ENCODE data around the gene CRYAB. TPM values are rescaled to one million over a fixed set of nuclear protein-coding genes. Genes with fewer than 3 reads are reported as not detected.
A peak's percentile ranks its signal among the peaks of the same experiment; 100 is the strongest.

Gene CRYAB
- total RNA-seq, 1 experiment from 2014 or later = 1.6 TPM

DNA sequence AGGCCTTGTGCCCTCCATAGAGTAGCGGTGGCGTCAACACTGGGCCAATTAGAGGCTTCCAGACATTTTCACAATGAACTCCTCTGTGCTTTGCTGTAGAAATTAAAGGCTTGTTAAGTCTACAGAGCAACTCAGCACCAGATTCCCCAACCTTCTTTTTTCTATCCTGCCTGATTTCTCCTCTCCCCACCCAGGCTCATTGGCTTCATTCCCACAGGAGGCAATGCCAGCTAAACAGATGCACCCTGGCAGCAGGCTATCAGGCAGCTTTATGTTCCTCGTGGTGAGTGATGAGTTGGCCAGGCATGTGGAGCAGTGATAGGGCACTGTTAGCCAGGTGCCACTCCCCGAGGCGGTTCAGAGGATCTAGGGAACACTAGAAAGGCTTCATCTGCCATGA is 30.4 kb upstream of the CRYAB start:
- H3K36me3 ChIP-seq (ENCODE audit: insufficient read depth, low read length, poor library complexity, severe bottlenecking) = no peaks in the 10 kb centered on the region
- no peak overlapping the region for H3K4me3 ChIP-seq (ENCODE audit: low read depth, low read length, poor library complexity, severe bottlenecking)
- peaks cover 29% of the 10 kb centered on the region for H3K4me1 ChIP-seq (ENCODE audit: insufficient read depth, low read length, poor library complexity, severe bottlenecking)
- no peak for DNase-seq (ENCODE audit: low spot score)
- ChIA-PET CTCF (no interaction called here), POLR2A (ENCODE audit: low non-redundant PET) (no interaction called here)
- no peaks in the 10 kb centered on the region for H3K27me3 ChIP-seq (replicated peaks; ENCODE audit: insufficient read depth, low read depth, low read length, poor library complexity)
- H3K9me3 ChIP-seq (ENCODE audit: low read depth, low read length, poor library complexity, severe bottlenecking) = no peaks in the 10 kb centered on the region
- intact Hi-C loops (cut with micrococcal nuclease; ENCODE audit: unreplicated experiment) = no loop called here
- no peak for TF ChIP-seq EZH2 (IDR thresholded peaks at IDR 0.05; ENCODE audit: borderline replicate concordance, low read depth, low read length, poor library complexity, severe bottlenecking)
- TF ChIP-seq, protein P1, sequence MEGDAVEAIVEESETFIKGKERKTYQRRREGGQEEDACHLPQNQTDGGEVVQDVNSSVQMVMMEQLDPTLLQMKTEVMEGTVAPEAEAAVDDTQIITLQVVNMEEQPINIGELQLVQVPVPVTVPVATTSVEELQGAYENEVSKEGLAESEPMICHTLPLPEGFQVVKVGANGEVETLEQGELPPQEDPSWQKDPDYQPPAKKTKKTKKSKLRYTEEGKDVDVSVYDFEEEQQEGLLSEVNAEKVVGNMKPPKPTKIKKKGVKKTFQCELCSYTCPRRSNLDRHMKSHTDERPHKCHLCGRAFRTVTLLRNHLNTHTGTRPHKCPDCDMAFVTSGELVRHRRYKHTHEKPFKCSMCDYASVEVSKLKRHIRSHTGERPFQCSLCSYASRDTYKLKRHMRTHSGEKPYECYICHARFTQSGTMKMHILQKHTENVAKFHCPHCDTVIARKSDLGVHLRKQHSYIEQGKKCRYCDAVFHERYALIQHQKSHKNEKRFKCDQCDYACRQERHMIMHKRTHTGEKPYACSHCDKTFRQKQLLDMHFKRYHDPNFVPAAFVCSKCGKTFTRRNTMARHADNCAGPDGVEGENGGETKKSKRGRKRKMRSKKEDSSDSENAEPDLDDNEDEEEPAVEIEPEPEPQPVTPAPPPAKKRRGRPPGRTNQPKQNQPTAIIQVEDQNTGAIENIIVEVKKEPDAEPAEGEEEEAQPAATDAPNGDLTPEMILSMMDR (conservative IDR thresholded peaks at IDR 0.05; ENCODE audit: low read depth, low read length) = no peak
- H3K27ac ChIP-seq (ENCODE audit: low read depth, low read length, poor library complexity, severe bottlenecking) = no peak overlapping the region
- BruUV-seq (replicated peaks) = no TSS peak

DNA sequence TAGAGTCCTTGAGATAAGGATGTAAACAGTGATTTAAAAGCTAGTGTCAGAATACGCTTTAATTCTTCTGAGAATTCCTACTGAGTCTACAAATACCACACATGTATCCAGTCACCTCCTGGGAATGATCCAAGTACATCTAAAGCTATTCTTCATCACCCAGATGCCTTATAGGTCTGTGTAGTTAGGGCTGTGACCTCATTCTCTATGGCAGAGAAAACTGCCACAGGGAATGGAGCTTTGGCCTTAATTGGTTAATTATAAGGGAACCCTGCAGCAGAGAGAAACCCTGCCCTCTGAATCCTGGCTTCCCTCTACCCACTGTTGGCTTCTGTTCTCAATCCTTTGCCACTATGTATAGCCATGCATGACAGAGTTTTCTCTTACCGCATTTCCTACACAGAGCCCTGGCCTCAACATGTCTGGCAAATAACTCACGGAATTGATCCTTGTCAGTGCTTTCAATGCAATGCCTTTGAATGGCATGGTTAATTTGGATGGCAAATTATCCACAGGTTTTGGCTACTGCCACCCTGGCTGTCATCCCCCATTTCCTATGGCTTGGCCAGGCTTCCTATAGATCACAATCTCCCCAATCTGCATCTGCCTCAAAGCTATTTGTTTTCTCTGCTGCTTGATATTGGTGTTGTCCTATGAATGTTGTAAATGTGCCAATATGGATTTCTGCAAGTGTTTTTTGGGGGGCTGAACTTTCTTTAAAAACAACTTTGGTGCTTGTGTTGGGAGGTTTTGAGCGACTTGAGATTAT is 28.4 kb upstream of the CRYAB start:
- H3K27ac ChIP-seq (ENCODE audit: low read depth, low read length, poor library complexity, severe bottlenecking) = no peak overlapping the region
- peaks cover 44% of the 10 kb centered on the region for H3K4me1 ChIP-seq (ENCODE audit: insufficient read depth, low read length, poor library complexity, severe bottlenecking)
- H3K27me3 ChIP-seq (replicated peaks; ENCODE audit: insufficient read depth, low read depth, low read length, poor library complexity) = no peaks in the 10 kb centered on the region
- TF ChIP-seq EZH2 (IDR thresholded peaks at IDR 0.05; ENCODE audit: borderline replicate concordance, low read depth, low read length, poor library complexity, severe bottlenecking) = no peak
- TF ChIP-seq, protein P1 (conservative IDR thresholded peaks at IDR 0.05; ENCODE audit: low read depth, low read length) = no peak
- no TSS peak for BruUV-seq (replicated peaks)
- DNase-seq (ENCODE audit: low spot score) = no peak
- H3K9me3 ChIP-seq (ENCODE audit: low read depth, low read length, poor library complexity, severe bottlenecking) = no peaks in the 10 kb centered on the region
- ChIA-PET POLR2A (ENCODE audit: low non-redundant PET) (no interaction called here), CTCF (no interaction called here)
- intact Hi-C loops (cut with micrococcal nuclease; ENCODE audit: unreplicated experiment) = loop anchor here (5.0 to 10.0 kb wide), 2 partner anchors 145 to 342 kb away; partner anchors contain the start of genes SDHD and TIMM8B
- H3K4me3 ChIP-seq (ENCODE audit: low read depth, low read length, poor library complexity, severe bottlenecking) = no peak overlapping the region
- no peaks in the 10 kb centered on the region for H3K36me3 ChIP-seq (ENCODE audit: insufficient read depth, low read length, poor library complexity, severe bottlenecking)

DNA sequence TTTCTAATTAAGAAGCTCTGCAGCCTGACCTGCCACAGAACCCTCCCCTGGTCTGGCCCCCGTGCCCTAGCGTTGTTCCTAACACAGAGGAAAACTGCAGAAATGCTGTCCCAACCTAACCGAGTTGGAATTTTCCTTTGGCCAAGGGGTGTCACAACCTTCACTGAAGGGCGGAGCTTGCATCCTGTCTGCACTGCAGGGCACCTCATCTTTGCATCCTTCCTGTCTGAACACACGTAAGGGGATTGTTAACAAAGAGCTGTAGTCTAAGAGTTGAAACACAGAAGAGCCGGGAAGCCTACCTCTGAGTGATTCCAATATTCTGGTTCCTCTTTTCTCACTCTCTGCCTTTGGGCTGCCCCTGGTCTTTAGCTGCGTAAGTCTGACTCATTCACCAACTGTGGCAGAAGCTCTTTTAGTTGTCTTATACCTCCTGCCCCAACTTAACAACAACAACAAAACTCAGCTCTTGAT is 27.2 kb upstream of the CRYAB start:
- no peaks in the 10 kb centered on the region for H3K36me3 ChIP-seq (ENCODE audit: insufficient read depth, low read length, poor library complexity, severe bottlenecking)
- POLR2A ChIA-PET (ENCODE audit: low non-redundant PET) = interaction anchor here (0.5 to 0.8 kb wide), 3 partner anchors 78 to 580 kb away, joined by 3 to 13 read pairs (median 3); no protein-coding TSS in a partner anchor
- H3K4me1 ChIP-seq (ENCODE audit: insufficient read depth, low read length, poor library complexity, severe bottlenecking) = peaks cover 44% of the 10 kb centered on the region
- no peaks in the 10 kb centered on the region for H3K9me3 ChIP-seq (ENCODE audit: low read depth, low read length, poor library complexity, severe bottlenecking)
- peak; percentile 35 for DNase-seq (ENCODE audit: low spot score)
- H3K4me3 ChIP-seq (ENCODE audit: low read depth, low read length, poor library complexity, severe bottlenecking) = peak overlapping the region; percentile 58
- TF ChIP-seq EZH2 (IDR thresholded peaks at IDR 0.05; ENCODE audit: borderline replicate concordance, low read depth, low read length, poor library complexity, severe bottlenecking) = no peak
- TF ChIP-seq, protein P1 (conservative IDR thresholded peaks at IDR 0.05; ENCODE audit: low read depth, low read length) = no peak
- CTCF ChIA-PET = interaction anchor here (0.5 to 1.0 kb wide), 3 partner anchors 9 to 17 kb away, joined by 3 to 7 read pairs (median 5); no protein-coding TSS in a partner anchor
- TSS peak; percentile 32 for BruUV-seq (replicated peaks)
- no peaks in the 10 kb centered on the region for H3K27me3 ChIP-seq (replicated peaks; ENCODE audit: insufficient read depth, low read depth, low read length, poor library complexity)
- intact Hi-C loops (cut with micrococcal nuclease; ENCODE audit: unreplicated experiment) = loop anchor here (5.0 to 10.0 kb wide), 2 partner anchors 146 to 344 kb away; partner anchors contain the start of genes SDHD and TIMM8B
- no peak overlapping the region for H3K27ac ChIP-seq (ENCODE audit: low read depth, low read length, poor library complexity, severe bottlenecking)
